K562 (cell line): ENCODE measurements around the gene FRYL. TPM values are rescaled to one million over a fixed set of nuclear protein-coding genes. Genes with fewer than 3 reads are reported as not detected.
A peak's percentile ranks its signal among the peaks of the same experiment; 100 is the strongest.

ENCODE experiments used
- CAMTA2 ChIP-seq: fragments of 250-450 bp; sonication (Bioruptor Pico); conservative IDR thresholded peaks from 2 replicates; pipeline ENCODE4 v1.5.1; 2022
- CREB1 ChIP-seq, 2 experiments: sonication (generic) in 1 of 2; formaldehyde crosslinking in 1 of 2; IDR thresholded peaks; 2 replicates each; pipeline versions ENCODE4 v1.6.1 to v1.8.0; 2012 to 2022; ENCODE audit warnings: inconsistent platforms in 1 of 2, mild to moderate bottlenecking in 1 of 2, missing genetic modification reagents in 1 of 2, moderate library complexity in 1 of 2
- HDAC2 ChIP-seq: fragments of 450-650 bp; IDR thresholded peaks from 2 replicates; pipeline ENCODE4 v1.6.1; 2016; ENCODE audit warnings: mild to moderate bottlenecking
- PHF20 ChIP-seq: fragments of 450-650 bp; IDR thresholded peaks from 2 replicates; pipeline ENCODE4 v1.6.1; 2018; ENCODE audit not compliant: partially characterized antibody
- SOX6 ChIP-seq: fragments of 450-650 bp; IDR thresholded peaks from 2 replicates; pipeline ENCODE4 v1.6.1; 2014; ENCODE audit warnings: mild to moderate bottlenecking
- SRSF7 ChIP-seq: fragments of 200-400 bp; formaldehyde crosslinking; optimal IDR thresholded peaks from 2 replicates; pipeline ENCODE3; 2017; ENCODE audit warnings: mild to moderate bottlenecking, low read depth, low read length
- ZNF133 ChIP-seq: fragments of 250-450 bp; sonication (Bioruptor Pico); IDR thresholded peaks from 2 replicates; pipeline ENCODE4 v1.4.0; 2020; ENCODE audit warnings: mild to moderate bottlenecking
- ZNF217 ChIP-seq: sonication (generic); formaldehyde crosslinking; IDR thresholded peaks from 2 replicates; pipeline ENCODE4 v1.8.0; 2022; ENCODE audit warnings: mild to moderate bottlenecking, missing genetic modification reagents
- ZNF354B ChIP-seq: fragments of 250-450 bp; sonication (Bioruptor Pico); IDR thresholded peaks from 2 replicates; pipeline ENCODE4 v1.4.0; 2020
- ZNF445 ChIP-seq: fragments of 250-450 bp; sonication (Bioruptor Pico); IDR thresholded peaks from 2 replicates; pipeline ENCODE4 v1.4.0; 2020; ENCODE audit warnings: low read depth, mild to moderate bottlenecking, moderate library complexity
- ZNF717 ChIP-seq: fragments of 250-450 bp; sonication (Bioruptor Pico); IDR thresholded peaks from 2 replicates; pipeline ENCODE4 v1.5.0; 2021
- ZSCAN29 ChIP-seq: fragments of 450-650 bp; IDR thresholded peaks from 2 replicates; pipeline ENCODE4 v1.6.1; 2017
- polyA plus RNA-seq, 8 experiments: library from polyadenylated mRNA; depleted of rRNA in 4 of 8; stranded (reverse) in 5 of 8; unstranded in 3 of 8; fragments of >200 nt; fragmentation: Nextera tagmentation in 2 of 8; fragmentation: Illumina TruSeq in 1 of 8; extraction: Ambion mirVana in 2 of 8; extraction: Trizol in 1 of 8; gene quantifications; 2 replicates each; pipeline versions ENCODE4 v1.2.1 to v1.2.3, GENCODE V29; 2011 to 2014; ENCODE audit warnings: inconsistent platforms in 1 of 8, missing spikeins in 1 of 8
- total RNA-seq, 7 experiments: library from RNA; depleted of rRNA in 6 of 7; stranded (reverse); fragments of >200 nt in 6 of 7; fragmentation: Illumina TruSeq in 2 of 7; extraction: Trizol in 2 of 7; gene quantifications; 2 replicates each; pipeline versions ENCODE4 v1.2.1 to v1.2.3, GENCODE V29; 2011 to 2021; ENCODE audit warnings: low replicate concordance in 1 of 7
- TF ChIP-seq, protein P1 (sequence below): fragments of 450-650 bp; IDR thresholded peaks from 2 replicates; pipeline ENCODE4 v1.6.1; 2018; ENCODE audit not compliant: partially characterized antibody
- TF ChIP-seq, protein P2 (sequence below): fragments of 250-450 bp; sonication (Bioruptor Pico); IDR thresholded peaks from 2 replicates; pipeline ENCODE4 v1.8.0; 2021; ENCODE audit warnings: borderline replicate concordance, mild to moderate bottlenecking, moderate library complexity; ENCODE audit not compliant: poor library complexity, severe bottlenecking
- TF ChIP-seq, protein P3 (sequence below): sonication (generic); formaldehyde crosslinking; IDR thresholded peaks from 2 replicates; pipeline ENCODE4 v1.8.1; 2023; ENCODE audit warnings: mild to moderate bottlenecking, missing genetic modification reagents, moderate library complexity
- TF ChIP-seq, protein P4 (sequence below): IDR thresholded peaks from 2 replicates; pipeline ENCODE4 v1.6.1; 2014; ENCODE audit warnings: antibody characterized with exemption
- TF ChIP-seq, protein P5 (sequence below): sonication (generic); formaldehyde crosslinking; IDR thresholded peaks from 2 replicates; pipeline ENCODE4 v1.8.1; 2023; ENCODE audit warnings: mild to moderate bottlenecking, missing genetic modification reagents

The FRYL gene
- total and polyA plus RNA-seq, 9 of the 15 experiments (the other 6 are each of a cell fraction or from before 2014, with no cell fraction given) = 7.2 to 34.9 (median 15.9) TPM

DNA sequence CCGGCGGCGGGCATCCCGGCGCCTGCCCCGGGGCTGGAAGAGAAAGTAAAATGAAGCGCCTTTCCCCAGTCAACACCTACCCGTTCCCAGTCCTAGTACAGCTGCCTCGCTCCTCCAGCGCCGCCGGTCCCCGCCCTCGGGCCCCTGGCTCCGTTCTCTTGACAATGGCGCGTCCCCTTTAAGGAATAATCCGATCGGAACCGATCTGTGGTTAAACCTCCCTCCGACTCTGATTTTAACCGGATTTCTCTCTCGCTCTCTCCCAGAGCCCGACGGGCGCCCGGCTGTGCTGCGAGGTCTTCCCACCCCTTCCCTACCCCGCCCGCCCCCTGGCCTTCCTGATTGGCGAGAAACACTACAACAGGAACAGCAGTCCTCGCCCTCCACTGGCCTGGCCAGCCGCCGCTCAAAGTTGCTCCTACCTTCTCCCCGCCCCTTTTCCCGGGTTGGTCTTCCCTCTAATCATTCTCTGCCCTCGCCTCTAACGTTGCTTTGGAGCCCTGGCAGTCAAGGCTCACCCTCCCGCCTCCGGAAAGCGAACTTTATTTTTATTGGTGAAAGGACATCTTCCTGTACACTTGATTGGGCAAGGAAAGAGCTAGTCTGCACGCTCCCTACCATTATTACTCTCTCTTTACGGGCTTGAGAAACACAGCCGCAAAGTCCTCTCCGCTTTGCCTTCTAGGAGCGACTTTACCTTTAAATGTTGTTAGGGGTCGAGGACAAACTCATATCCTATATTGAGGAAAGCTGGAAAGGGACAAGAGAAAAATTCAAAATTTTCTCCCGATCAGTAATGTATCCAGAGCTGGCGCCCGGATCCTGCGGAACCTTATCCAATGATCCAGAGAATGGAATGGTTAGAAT, at the start of gene FRYL (continued):
- TF ChIP-seq, protein P1, sequence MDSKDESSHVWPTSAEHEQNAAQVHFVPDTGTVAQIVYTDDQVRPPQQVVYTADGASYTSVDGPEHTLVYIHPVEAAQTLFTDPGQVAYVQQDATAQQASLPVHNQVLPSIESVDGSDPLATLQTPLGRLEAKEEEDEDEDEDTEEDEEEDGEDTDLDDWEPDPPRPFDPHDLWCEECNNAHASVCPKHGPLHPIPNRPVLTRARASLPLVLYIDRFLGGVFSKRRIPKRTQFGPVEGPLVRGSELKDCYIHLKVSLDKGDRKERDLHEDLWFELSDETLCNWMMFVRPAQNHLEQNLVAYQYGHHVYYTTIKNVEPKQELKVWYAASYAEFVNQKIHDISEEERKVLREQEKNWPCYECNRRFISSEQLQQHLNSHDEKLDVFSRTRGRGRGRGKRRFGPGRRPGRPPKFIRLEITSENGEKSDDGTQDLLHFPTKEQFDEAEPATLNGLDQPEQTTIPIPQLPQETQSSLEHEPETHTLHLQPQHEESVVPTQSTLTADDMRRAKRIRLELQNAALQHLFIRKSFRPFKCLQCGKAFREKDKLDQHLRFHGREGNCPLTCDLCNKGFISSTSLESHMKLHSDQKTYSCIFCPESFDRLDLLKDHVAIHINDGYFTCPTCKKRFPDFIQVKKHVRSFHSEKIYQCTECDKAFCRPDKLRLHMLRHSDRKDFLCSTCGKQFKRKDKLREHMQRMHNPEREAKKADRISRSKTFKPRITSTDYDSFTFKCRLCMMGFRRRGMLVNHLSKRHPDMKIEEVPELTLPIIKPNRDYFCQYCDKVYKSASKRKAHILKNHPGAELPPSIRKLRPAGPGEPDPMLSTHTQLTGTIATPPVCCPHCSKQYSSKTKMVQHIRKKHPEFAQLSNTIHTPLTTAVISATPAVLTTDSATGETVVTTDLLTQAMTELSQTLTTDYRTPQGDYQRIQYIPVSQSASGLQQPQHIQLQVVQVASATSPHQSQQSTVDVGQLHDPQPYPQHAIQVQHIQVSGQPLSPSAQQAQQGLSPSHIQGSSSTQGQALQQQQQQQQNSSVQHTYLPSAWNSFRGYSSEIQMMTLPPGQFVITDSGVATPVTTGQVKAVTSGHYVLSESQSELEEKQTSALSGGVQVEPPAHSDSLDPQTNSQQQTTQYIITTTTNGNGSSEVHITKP = peak; percentile 40
- TF ChIP-seq CREB1 (IDR thresholded peaks at IDR 0.05) (peak; percentile 46; the same call in 1 of the 2 replicates), CREB1 (CRISPR knock-in tag; IDR thresholded peaks at IDR 0.05) (0 out of 2 replicates have a peak, but pooled peaks have one; percentile 19), PHF20 (no peak), HDAC2 (peak; percentile 87), ZNF717 (CRISPR knock-in tag) (no peak), SRSF7 (no peak), ZSCAN29 (peak; percentile 97), SOX6 (no peak), CAMTA2 (CRISPR knock-in tag) (no peak), ZNF217 (CRISPR knock-in tag) (no peak), ZNF445 (CRISPR knock-in tag) (no peak), ZNF354B (CRISPR knock-in tag) (no peak), ZNF133 (CRISPR knock-in tag) (no peak)
- TF ChIP-seq, protein P2, sequence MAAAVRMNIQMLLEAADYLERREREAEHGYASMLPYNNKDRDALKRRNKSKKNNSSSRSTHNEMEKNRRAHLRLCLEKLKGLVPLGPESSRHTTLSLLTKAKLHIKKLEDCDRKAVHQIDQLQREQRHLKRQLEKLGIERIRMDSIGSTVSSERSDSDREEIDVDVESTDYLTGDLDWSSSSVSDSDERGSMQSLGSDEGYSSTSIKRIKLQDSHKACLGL (CRISPR knock-in tag) = no peak
- TF ChIP-seq, protein P3, sequence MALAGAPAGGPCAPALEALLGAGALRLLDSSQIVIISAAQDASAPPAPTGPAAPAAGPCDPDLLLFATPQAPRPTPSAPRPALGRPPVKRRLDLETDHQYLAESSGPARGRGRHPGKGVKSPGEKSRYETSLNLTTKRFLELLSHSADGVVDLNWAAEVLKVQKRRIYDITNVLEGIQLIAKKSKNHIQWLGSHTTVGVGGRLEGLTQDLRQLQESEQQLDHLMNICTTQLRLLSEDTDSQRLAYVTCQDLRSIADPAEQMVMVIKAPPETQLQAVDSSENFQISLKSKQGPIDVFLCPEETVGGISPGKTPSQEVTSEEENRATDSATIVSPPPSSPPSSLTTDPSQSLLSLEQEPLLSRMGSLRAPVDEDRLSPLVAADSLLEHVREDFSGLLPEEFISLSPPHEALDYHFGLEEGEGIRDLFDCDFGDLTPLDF = no peak
- TF ChIP-seq, protein P4, sequence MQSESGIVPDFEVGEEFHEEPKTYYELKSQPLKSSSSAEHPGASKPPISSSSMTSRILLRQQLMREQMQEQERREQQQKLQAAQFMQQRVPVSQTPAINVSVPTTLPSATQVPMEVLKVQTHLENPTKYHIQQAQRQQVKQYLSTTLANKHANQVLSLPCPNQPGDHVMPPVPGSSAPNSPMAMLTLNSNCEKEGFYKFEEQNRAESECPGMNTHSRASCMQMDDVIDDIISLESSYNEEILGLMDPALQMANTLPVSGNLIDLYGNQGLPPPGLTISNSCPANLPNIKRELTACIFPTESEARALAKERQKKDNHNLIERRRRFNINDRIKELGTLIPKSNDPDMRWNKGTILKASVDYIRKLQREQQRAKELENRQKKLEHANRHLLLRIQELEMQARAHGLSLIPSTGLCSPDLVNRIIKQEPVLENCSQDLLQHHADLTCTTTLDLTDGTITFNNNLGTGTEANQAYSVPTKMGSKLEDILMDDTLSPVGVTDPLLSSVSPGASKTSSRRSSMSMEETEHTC = no peak
- TF ChIP-seq, protein P5, sequence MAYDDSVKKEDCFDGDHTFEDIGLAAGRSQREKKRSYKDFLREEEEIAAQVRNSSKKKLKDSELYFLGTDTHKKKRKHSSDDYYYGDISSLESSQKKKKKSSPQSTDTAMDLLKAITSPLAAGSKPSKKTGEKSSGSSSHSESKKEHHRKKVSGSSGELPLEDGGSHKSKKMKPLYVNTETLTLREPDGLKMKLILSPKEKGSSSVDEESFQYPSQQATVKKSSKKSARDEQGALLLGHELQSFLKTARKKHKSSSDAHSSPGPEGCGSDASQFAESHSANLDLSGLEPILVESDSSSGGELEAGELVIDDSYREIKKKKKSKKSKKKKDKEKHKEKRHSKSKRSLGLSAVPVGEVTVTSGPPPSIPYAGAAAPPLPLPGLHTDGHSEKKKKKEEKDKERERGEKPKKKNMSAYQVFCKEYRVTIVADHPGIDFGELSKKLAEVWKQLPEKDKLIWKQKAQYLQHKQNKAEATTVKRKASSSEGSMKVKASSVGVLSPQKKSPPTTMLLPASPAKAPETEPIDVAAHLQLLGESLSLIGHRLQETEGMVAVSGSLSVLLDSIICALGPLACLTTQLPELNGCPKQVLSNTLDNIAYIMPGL (CRISPR knock-in tag) = no peak
